WTC11 (cell line): ENCODE data around the gene CAMTA1. TPM values are rescaled to one million over a fixed set of nuclear protein-coding genes. Genes with fewer than 3 reads are reported as not detected.

ENCODE experiments used
- ATAC-seq: fragments of 200-7000 bp; cut with Tn5 transposase; 2 replicates; pipeline ENCODE4 v1.10.0; 2021; ENCODE audit warnings: mild to moderate bottlenecking, moderate library complexity
- CTCF ChIA-PET: fragments of 300-600 bp; sonication (Branson Sonifier 250); formaldehyde crosslinking; loops from one replicate; lab custom pipeline; 2021; ENCODE audit warnings: antibody characterized with exemption; lab: Charles Lee
- POLR2A ChIA-PET: fragments of 350-600 bp; sonication (Branson Sonifier 250); formaldehyde crosslinking; loops from one replicate; lab custom pipeline; 2021; ENCODE audit warnings: antibody characterized with exemption; lab: Charles Lee
- DNase-seq: peaks from one replicate; pipeline ENCODE4 v3.0.0; 2021; ENCODE audit warnings: low spot score
- H3K27ac Mint-ChIP-seq: 2 replicates; pipeline ENCODE4 v1.8.0; 2021; ENCODE audit warnings: mixed read lengths
- H3K27me3 Mint-ChIP-seq: 2 replicates; pipeline ENCODE4 v1.8.0; 2021; ENCODE audit warnings: low read depth, mild to moderate bottlenecking, moderate library complexity, mixed read lengths
- H3K36me3 Mint-ChIP-seq: 2 replicates; pipeline ENCODE4 v1.8.0; 2021; ENCODE audit warnings: mixed read lengths
- H3K4me1 Mint-ChIP-seq: 2 replicates; pipeline ENCODE4 v1.8.0; 2022; ENCODE audit warnings: mixed read lengths
- H3K4me3 Mint-ChIP-seq: 2 replicates; pipeline ENCODE4 v1.8.0; 2021; ENCODE audit warnings: mild to moderate bottlenecking, moderate library complexity, mixed read lengths
- H3K9me3 Mint-ChIP-seq: 2 replicates; pipeline ENCODE4 v1.8.0; 2021; ENCODE audit warnings: mixed read lengths
- ELF4 ChIP-seq: sonication (generic); formaldehyde crosslinking; IDR thresholded peaks from 2 replicates; pipeline ENCODE4 v1.8.1; 2022; ENCODE audit warnings: low read depth, mild to moderate bottlenecking, moderate library complexity, missing genetic modification reagents
- EMX1 ChIP-seq: fragments of 250-450 bp; sonication (Bioruptor Pico); IDR thresholded peaks from 2 replicates; pipeline ENCODE4 v1.8.0; 2021; ENCODE audit warnings: mild to moderate bottlenecking
- GABPB1 ChIP-seq: sonication (generic); formaldehyde crosslinking; IDR thresholded peaks from 2 replicates; pipeline ENCODE4 v1.8.1; 2023; ENCODE audit warnings: mild to moderate bottlenecking, missing genetic modification reagents
- GTF2I ChIP-seq: fragments of 250-450 bp; sonication (Bioruptor Pico); conservative IDR thresholded peaks from 2 replicates; pipeline ENCODE4 v1.4.0; 2021; ENCODE audit warnings: mild to moderate bottlenecking
- HMGA2 ChIP-seq: fragments of 250-450 bp; sonication (Bioruptor Pico); IDR thresholded peaks from 2 replicates; pipeline ENCODE4 v1.4.0; 2021; ENCODE audit warnings: mild to moderate bottlenecking, moderate library complexity
- MYBL2 ChIP-seq: sonication (generic); formaldehyde crosslinking; IDR thresholded peaks from 2 replicates; pipeline ENCODE4 v1.8.1; 2023; ENCODE audit warnings: mild to moderate bottlenecking, moderate library complexity, missing genetic modification reagents
- TCF7 ChIP-seq: sonication (generic); formaldehyde crosslinking; IDR thresholded peaks from 2 replicates; pipeline ENCODE4 v1.8.0; 2022; ENCODE audit warnings: mild to moderate bottlenecking, low read depth, missing genetic modification reagents, moderate library complexity
- ZNF232 ChIP-seq: sonication (generic); formaldehyde crosslinking; IDR thresholded peaks from 2 replicates; pipeline ENCODE4 v1.8.0; 2022; ENCODE audit warnings: mild to moderate bottlenecking, missing genetic modification reagents
- total RNA-seq: library from RNA; stranded (reverse); gene quantifications from 3 replicates; pipeline ENCODE4 v1.2.3, GENCODE V29; 2021
- TF ChIP-seq, protein P1 (sequence below): sonication (generic); formaldehyde crosslinking; IDR thresholded peaks from 2 replicates; pipeline ENCODE4 v1.8.1; 2023; ENCODE audit warnings: mild to moderate bottlenecking, moderate library complexity, missing genetic modification reagents
- TF ChIP-seq, protein P2 (sequence below): sonication (generic); formaldehyde crosslinking; conservative IDR thresholded peaks from 2 replicates; pipeline ENCODE4 v1.8.1; 2023; ENCODE audit warnings: mild to moderate bottlenecking, low read depth, missing genetic modification reagents, moderate library complexity
- TF ChIP-seq, protein P3 (sequence below): sonication (generic); formaldehyde crosslinking; IDR thresholded peaks from 2 replicates; pipeline ENCODE4 v1.8.0; 2022; ENCODE audit warnings: mild to moderate bottlenecking, missing genetic modification reagents
- TF ChIP-seq, protein P4 (sequence below): sonication (generic); formaldehyde crosslinking; IDR thresholded peaks from 2 replicates; pipeline ENCODE4 v1.8.1; 2022; ENCODE audit warnings: low read depth, mild to moderate bottlenecking, moderate library complexity, missing genetic modification reagents, borderline replicate concordance
- TF ChIP-seq, protein P5 (sequence below): sonication (generic); formaldehyde crosslinking; IDR thresholded peaks from 2 replicates; pipeline ENCODE4 v1.8.1; 2022; ENCODE audit warnings: low read depth, missing genetic modification reagents, borderline replicate concordance
- TF ChIP-seq, protein P6 (sequence below): sonication (generic); formaldehyde crosslinking; IDR thresholded peaks from 2 replicates; pipeline ENCODE4 v1.8.0; 2023; ENCODE audit warnings: missing genetic modification reagents, mild to moderate bottlenecking, borderline replicate concordance
- TF ChIP-seq, protein P7 (sequence below): fragments of 200-600 bp; IDR thresholded peaks from 2 replicates; pipeline ENCODE4 v1.8.0; 2022; ENCODE audit warnings: antibody characterized with exemption
- TF ChIP-seq, protein P8 (sequence below): fragments of 250-450 bp; sonication (Bioruptor Pico); IDR thresholded peaks from 2 replicates; pipeline ENCODE4 v2.1.2; 2022; ENCODE audit warnings: mild to moderate bottlenecking, moderate library complexity

Gene CAMTA1
- total RNA-seq, 1 experiment from 2014 or later = 86.4 TPM

DNA sequence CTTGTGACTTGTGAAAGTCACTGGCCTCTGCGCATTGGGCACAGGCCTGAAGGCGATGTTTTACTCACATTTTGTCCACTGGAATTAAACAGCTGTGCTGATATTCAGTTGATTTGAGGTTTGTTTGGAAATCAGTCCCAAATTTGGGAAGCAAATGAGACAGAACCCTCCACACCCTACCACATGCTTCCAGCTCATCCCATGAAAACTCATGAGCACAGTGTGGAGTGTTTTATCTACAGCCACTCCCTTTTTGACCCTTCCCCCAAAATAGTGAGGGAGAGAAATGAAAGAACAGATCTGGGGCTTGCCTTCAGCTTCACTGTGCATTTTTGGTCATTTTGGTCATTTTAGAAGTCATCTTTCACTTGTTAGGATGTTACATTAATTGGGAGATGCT, 101.3 kb downstream of the CAMTA1 start (continued):
- TF ChIP-seq, protein P1, sequence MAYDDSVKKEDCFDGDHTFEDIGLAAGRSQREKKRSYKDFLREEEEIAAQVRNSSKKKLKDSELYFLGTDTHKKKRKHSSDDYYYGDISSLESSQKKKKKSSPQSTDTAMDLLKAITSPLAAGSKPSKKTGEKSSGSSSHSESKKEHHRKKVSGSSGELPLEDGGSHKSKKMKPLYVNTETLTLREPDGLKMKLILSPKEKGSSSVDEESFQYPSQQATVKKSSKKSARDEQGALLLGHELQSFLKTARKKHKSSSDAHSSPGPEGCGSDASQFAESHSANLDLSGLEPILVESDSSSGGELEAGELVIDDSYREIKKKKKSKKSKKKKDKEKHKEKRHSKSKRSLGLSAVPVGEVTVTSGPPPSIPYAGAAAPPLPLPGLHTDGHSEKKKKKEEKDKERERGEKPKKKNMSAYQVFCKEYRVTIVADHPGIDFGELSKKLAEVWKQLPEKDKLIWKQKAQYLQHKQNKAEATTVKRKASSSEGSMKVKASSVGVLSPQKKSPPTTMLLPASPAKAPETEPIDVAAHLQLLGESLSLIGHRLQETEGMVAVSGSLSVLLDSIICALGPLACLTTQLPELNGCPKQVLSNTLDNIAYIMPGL (CRISPR knock-in tag) = no peak
- no peak for TF ChIP-seq ELF4 (CRISPR knock-in tag)

DNA sequence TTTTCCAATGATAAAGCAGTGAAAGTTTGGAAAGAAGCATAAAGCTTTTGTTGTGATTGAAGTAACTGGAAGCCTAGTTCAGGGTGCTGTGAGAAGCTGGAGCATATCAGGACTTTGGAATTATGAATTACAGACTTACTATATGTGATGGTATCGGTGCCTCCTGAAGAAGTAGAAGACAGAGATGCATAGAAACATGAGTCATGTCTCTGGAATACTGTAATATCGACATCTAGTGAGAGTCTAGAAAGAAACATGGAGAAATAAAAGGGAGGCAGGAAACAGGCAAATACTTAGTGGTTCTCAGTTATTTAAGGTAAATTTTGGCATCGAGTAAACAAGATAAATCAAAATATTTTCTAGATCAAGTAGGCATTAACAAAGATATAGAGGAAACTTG, 103.0 kb downstream of the CAMTA1 start:
- H3K9me3 Mint-ChIP-seq = no peaks in the 10 kb centered on the region
- H3K27me3 Mint-ChIP-seq = no peaks in the 10 kb centered on the region
- DNase-seq (no peak), ATAC-seq (no peak)
- ChIA-PET CTCF (no interaction called here), POLR2A (no interaction called here)
- H3K27ac Mint-ChIP-seq = 0 out of 2 replicates have a peak overlapping the region, but pooled peaks have one; percentile 63
- H3K4me1 Mint-ChIP-seq = peaks cover 2% of the 10 kb centered on the region
- H3K4me3 Mint-ChIP-seq = no peak overlapping the region
- no peaks in the 10 kb centered on the region for H3K36me3 Mint-ChIP-seq
- TF ChIP-seq ZNF232 (no peak), GABPB1 (no peak), GTF2I (CRISPR knock-in tag) (no peak), HMGA2 (CRISPR knock-in tag) (no peak), TCF7 (CRISPR knock-in tag) (no peak), EMX1 (CRISPR knock-in tag) (no peak), MYBL2 (CRISPR knock-in tag) (no peak)
- TF ChIP-seq, protein P2, sequence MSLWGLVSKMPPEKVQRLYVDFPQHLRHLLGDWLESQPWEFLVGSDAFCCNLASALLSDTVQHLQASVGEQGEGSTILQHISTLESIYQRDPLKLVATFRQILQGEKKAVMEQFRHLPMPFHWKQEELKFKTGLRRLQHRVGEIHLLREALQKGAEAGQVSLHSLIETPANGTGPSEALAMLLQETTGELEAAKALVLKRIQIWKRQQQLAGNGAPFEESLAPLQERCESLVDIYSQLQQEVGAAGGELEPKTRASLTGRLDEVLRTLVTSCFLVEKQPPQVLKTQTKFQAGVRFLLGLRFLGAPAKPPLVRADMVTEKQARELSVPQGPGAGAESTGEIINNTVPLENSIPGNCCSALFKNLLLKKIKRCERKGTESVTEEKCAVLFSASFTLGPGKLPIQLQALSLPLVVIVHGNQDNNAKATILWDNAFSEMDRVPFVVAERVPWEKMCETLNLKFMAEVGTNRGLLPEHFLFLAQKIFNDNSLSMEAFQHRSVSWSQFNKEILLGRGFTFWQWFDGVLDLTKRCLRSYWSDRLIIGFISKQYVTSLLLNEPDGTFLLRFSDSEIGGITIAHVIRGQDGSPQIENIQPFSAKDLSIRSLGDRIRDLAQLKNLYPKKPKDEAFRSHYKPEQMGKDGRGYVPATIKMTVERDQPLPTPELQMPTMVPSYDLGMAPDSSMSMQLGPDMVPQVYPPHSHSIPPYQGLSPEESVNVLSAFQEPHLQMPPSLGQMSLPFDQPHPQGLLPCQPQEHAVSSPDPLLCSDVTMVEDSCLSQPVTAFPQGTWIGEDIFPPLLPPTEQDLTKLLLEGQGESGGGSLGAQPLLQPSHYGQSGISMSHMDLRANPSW (CRISPR knock-in tag) = no peak
- TF ChIP-seq, protein P3, sequence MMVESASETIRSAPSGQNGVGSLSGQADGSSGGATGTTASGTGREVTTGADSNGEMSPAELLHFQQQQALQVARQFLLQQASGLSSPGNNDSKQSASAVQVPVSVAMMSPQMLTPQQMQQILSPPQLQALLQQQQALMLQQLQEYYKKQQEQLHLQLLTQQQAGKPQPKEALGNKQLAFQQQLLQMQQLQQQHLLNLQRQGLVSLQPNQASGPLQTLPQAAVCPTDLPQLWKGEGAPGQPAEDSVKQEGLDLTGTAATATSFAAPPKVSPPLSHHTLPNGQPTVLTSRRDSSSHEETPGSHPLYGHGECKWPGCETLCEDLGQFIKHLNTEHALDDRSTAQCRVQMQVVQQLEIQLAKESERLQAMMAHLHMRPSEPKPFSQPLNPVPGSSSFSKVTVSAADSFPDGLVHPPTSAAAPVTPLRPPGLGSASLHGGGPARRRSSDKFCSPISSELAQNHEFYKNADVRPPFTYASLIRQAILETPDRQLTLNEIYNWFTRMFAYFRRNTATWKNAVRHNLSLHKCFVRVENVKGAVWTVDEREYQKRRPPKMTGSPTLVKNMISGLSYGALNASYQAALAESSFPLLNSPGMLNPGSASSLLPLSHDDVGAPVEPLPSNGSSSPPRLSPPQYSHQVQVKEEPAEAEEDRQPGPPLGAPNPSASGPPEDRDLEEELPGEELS (CRISPR knock-in tag) = no peak
- TF ChIP-seq, protein P4, sequence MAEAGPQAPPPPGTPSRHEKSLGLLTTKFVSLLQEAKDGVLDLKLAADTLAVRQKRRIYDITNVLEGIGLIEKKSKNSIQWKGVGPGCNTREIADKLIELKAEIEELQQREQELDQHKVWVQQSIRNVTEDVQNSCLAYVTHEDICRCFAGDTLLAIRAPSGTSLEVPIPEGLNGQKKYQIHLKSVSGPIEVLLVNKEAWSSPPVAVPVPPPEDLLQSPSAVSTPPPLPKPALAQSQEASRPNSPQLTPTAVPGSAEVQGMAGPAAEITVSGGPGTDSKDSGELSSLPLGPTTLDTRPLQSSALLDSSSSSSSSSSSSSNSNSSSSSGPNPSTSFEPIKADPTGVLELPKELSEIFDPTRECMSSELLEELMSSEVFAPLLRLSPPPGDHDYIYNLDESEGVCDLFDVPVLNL = no peak
- TF ChIP-seq, protein P5, sequence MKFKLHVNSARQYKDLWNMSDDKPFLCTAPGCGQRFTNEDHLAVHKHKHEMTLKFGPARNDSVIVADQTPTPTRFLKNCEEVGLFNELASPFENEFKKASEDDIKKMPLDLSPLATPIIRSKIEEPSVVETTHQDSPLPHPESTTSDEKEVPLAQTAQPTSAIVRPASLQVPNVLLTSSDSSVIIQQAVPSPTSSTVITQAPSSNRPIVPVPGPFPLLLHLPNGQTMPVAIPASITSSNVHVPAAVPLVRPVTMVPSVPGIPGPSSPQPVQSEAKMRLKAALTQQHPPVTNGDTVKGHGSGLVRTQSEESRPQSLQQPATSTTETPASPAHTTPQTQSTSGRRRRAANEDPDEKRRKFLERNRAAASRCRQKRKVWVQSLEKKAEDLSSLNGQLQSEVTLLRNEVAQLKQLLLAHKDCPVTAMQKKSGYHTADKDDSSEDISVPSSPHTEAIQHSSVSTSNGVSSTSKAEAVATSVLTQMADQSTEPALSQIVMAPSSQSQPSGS (CRISPR knock-in tag) = no peak
- TF ChIP-seq, protein P1 (CRISPR knock-in tag) = no peak
- TF ChIP-seq, protein P6, sequence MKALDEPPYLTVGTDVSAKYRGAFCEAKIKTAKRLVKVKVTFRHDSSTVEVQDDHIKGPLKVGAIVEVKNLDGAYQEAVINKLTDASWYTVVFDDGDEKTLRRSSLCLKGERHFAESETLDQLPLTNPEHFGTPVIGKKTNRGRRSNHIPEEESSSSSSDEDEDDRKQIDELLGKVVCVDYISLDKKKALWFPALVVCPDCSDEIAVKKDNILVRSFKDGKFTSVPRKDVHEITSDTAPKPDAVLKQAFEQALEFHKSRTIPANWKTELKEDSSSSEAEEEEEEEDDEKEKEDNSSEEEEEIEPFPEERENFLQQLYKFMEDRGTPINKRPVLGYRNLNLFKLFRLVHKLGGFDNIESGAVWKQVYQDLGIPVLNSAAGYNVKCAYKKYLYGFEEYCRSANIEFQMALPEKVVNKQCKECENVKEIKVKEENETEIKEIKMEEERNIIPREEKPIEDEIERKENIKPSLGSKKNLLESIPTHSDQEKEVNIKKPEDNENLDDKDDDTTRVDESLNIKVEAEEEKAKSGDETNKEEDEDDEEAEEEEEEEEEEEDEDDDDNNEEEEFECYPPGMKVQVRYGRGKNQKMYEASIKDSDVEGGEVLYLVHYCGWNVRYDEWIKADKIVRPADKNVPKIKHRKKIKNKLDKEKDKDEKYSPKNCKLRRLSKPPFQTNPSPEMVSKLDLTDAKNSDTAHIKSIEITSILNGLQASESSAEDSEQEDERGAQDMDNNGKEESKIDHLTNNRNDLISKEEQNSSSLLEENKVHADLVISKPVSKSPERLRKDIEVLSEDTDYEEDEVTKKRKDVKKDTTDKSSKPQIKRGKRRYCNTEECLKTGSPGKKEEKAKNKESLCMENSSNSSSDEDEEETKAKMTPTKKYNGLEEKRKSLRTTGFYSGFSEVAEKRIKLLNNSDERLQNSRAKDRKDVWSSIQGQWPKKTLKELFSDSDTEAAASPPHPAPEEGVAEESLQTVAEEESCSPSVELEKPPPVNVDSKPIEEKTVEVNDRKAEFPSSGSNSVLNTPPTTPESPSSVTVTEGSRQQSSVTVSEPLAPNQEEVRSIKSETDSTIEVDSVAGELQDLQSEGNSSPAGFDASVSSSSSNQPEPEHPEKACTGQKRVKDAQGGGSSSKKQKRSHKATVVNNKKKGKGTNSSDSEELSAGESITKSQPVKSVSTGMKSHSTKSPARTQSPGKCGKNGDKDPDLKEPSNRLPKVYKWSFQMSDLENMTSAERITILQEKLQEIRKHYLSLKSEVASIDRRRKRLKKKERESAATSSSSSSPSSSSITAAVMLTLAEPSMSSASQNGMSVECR (CRISPR knock-in tag) = no peak
- TF ChIP-seq, protein P7, sequence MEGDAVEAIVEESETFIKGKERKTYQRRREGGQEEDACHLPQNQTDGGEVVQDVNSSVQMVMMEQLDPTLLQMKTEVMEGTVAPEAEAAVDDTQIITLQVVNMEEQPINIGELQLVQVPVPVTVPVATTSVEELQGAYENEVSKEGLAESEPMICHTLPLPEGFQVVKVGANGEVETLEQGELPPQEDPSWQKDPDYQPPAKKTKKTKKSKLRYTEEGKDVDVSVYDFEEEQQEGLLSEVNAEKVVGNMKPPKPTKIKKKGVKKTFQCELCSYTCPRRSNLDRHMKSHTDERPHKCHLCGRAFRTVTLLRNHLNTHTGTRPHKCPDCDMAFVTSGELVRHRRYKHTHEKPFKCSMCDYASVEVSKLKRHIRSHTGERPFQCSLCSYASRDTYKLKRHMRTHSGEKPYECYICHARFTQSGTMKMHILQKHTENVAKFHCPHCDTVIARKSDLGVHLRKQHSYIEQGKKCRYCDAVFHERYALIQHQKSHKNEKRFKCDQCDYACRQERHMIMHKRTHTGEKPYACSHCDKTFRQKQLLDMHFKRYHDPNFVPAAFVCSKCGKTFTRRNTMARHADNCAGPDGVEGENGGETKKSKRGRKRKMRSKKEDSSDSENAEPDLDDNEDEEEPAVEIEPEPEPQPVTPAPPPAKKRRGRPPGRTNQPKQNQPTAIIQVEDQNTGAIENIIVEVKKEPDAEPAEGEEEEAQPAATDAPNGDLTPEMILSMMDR = no peak
- TF ChIP-seq, protein P8, sequence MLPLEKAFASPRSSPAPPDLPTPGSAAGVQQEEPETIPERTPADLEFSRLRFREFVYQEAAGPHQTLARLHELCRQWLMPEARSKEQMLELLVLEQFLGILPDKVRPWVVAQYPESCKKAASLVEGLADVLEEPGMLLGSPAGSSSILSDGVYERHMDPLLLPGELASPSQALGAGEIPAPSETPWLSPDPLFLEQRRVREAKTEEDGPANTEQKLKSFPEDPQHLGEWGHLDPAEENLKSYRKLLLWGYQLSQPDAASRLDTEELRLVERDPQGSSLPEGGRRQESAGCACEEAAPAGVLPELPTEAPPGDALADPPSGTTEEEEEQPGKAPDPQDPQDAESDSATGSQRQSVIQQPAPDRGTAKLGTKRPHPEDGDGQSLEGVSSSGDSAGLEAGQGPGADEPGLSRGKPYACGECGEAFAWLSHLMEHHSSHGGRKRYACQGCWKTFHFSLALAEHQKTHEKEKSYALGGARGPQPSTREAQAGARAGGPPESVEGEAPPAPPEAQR = no peak
